GM10248 (cell line): Measurements from ENCODE around the gene PTPN13.

Source experiments
- CTCF ChIA-PET: fragments of 300-600 bp; sonication (Branson Sonifier 250); formaldehyde crosslinking; extraction: SDS; loops from one replicate; lab custom pipeline; 2021; ENCODE audit warnings: antibody characterized with exemption; lab: Yijun Ruan, JAX
- POLR2A ChIA-PET: fragments of 350-650 bp; sonication (Branson Sonifier 250); formaldehyde crosslinking; extraction: SDS; loops from one replicate; lab custom pipeline; 2020; ENCODE audit warnings: antibody characterized with exemption; lab: Yijun Ruan, JAX
- DNase-seq: peaks from one replicate; pipeline ENCODE4 v3.0.0; 2012; ENCODE audit errors: extremely low spot score
- CTCF ChIP-seq: IDR thresholded peaks from 2 replicates; pipeline ENCODE4 v1.5.1; 2012; ENCODE audit warnings: mild to moderate bottlenecking, low read depth; ENCODE audit errors: extremely low read depth, missing control alignments, control extremely low read depth

PTPN13 gene

GRCh38 chr4:86556791-86557415 is 37.2 kb upstream of the PTPN13 start:
- CTCF ChIA-PET, result no interaction called here
- no peak for TF ChIP-seq CTCF
- POLR2A ChIA-PET, result no interaction called here
- DNase-seq, result no peak

GRCh38 chr4:86557526-86557925 is 36.6 kb upstream of the PTPN13 start:
- TF ChIP-seq CTCF, result no peak
- DNase-seq, result peak; percentile 18
- ChIA-PET CTCF (no interaction called here), POLR2A (no interaction called here)

GRCh38 chr4:86558258-86558657 is 35.9 kb upstream of the PTPN13 start:
- ChIA-PET CTCF (no interaction called here), POLR2A (no interaction called here)
- no peak for DNase-seq
- no peak for TF ChIP-seq CTCF

- no peak for TF ChIP-seq CTCF
- no peak for DNase-seq
- ChIA-PET POLR2A (no interaction called here), CTCF (no interaction called here)
These were observed 35.3 kb upstream of the PTPN13 start for GRCh38 chr4:86558797-86559196.

- ChIA-PET POLR2A (no interaction called here), CTCF (interaction anchor here (1.4 to 1.7 kb wide), 2 partner anchors 18 to 62 kb away, joined by 3 to 4 read pairs; no protein-coding TSS in a partner anchor)
- TF ChIP-seq CTCF, result no peak
- no peak for DNase-seq
These were observed 33.7 kb upstream of the PTPN13 start for GRCh38 chr4:86560447-86560846.

GRCh38 chr4:86561256-86561655 is 32.9 kb upstream of the PTPN13 start:
- POLR2A ChIA-PET, result no interaction called here
- no peak for TF ChIP-seq CTCF
- DNase-seq, result no peak
- CTCF ChIA-PET, result interaction anchor here (1.4 to 1.7 kb wide), 3 partner anchors 8 to 63 kb away, joined by 3 to 4 read pairs (median 3); no protein-coding TSS in a partner anchor
